Sigmoid colon (tissue), 4 donors: ENCODE data around the gene ARAP3.

Experiments used
- CTCF ChIP-seq, 4 experiments: fragments of 450-650 bp in 3 of 4; fragments of 200-600 bp in 1 of 4; IDR thresholded peaks; one replicate each; pipeline ENCODE4 v1.5.1; 2016 to 2019; ENCODE audit warnings: antibody characterized with exemption in 4 of 4, mild to moderate bottlenecking in 3 of 4, moderate library complexity in 2 of 4
- EP300 ChIP-seq, 4 donors: sonication (generic); formaldehyde crosslinking; IDR thresholded peaks; one replicate each; pipeline ENCODE4 v1.6.1; 2017; ENCODE audit warnings: antibody characterized with exemption in 4 of 4
- POLR2A ChIP-seq, 2 donors: fragments of 450-650 bp; IDR thresholded peaks; one replicate each; pipeline ENCODE4 v1.6.1; 2016; ENCODE audit warnings: antibody characterized with exemption in 2 of 2, mild to moderate bottlenecking in 2 of 2, moderate library complexity in 2 of 2
- POLR2AphosphoS5 ChIP-seq, 4 donors: sonication (generic); formaldehyde crosslinking; IDR thresholded peaks; one replicate each; pipeline ENCODE4 v1.6.1; 2017; ENCODE audit warnings: antibody characterized with exemption in 4 of 4

GRCh38 chr5:141637767-141638419, 44.1 kb downstream of the ARAP3 start:
- TF ChIP-seq CTCF (IDR thresholded peaks at IDR 0.05) (peak in 3 of 4 experiments; percentile 14 to 21 (median 17)), POLR2A (IDR thresholded peaks at IDR 0.05) (no peak), POLR2AphosphoS5 (IDR thresholded peaks at IDR 0.05) (no peak), EP300 (IDR thresholded peaks at IDR 0.05) (no peak)
